ENCODE results near the gene THRA.
"Not testable (repeated sequence)": the region's sequence is repeated elsewhere in the genome, so short reads cannot be mapped to it uniquely, and the experiment has no call there.

THRA gene

GRCh38 chr17:40129498-40129897 lies 66.7 kb downstream of the THRA start:
- no peak for TF ChIP-seq CTCF (IDR thresholded peaks at IDR 0.05; ENCODE audit: extremely low read depth, missing control alignments)
- no peak for DNase-seq (ENCODE audit: low spot score)

- TF ChIP-seq CTCF (IDR thresholded peaks at IDR 0.05; ENCODE audit: extremely low read depth, missing control alignments), result no peak
- DNase-seq (ENCODE audit: low spot score), result no peak
Measured at GRCh38 chr17:40130352-40131042, 67.7 kb downstream of the THRA start.

GRCh38 chr17:40134184-40134583 lies 71.4 kb downstream of the THRA start:
- no peak for TF ChIP-seq CTCF (IDR thresholded peaks at IDR 0.05; ENCODE audit: extremely low read depth, missing control alignments)
- DNase-seq (ENCODE audit: low spot score), result no peak

GRCh38 chr17:40135817-40136216 lies 73.1 kb downstream of the THRA start:
- no peak for TF ChIP-seq CTCF (IDR thresholded peaks at IDR 0.05; ENCODE audit: extremely low read depth, missing control alignments)
- no peak for DNase-seq (ENCODE audit: low spot score)

- TF ChIP-seq CTCF (IDR thresholded peaks at IDR 0.05; ENCODE audit: extremely low read depth, missing control alignments), result no peak
- no peak for DNase-seq (ENCODE audit: low spot score)
Measured at GRCh38 chr17:40139566-40140058, 76.8 kb downstream of the THRA start.

- not testable (repeated sequence) for DNase-seq (ENCODE audit: low spot score)
Measured at GRCh38 chr17:40143166-40143565, 80.4 kb downstream of the THRA start.
